Esophagus muscularis mucosa (tissue), 4 donors: ENCODE data around the gene SPAG17. TPM values are rescaled to one million over a fixed set of nuclear protein-coding genes. Genes with fewer than 3 reads are reported as not detected.

Source experiments
- DNase-seq: peaks from one replicate; pipeline ENCODE4 v3.0.0-alpha.2; 2017; ENCODE audit errors: extremely low spot score
- H3K27ac ChIP-seq, 4 donors: fragments of 200-600 bp; sonication (generic); replicated peaks in 1 of 4; 1 replicate in 3 of 4; 2 replicates in 1 of 4; pipeline ENCODE4 v1.5.1; 2016 to 2019; ENCODE audit warnings: mild to moderate bottlenecking in 1 of 4
- H3K27me3 ChIP-seq, 4 donors: fragments of 200-600 bp; sonication (generic); one replicate each; pipeline versions ENCODE4 v1.5.1 to v1.6.0; 2016 to 2019
- H3K36me3 ChIP-seq, 4 donors: fragments of 200-600 bp; sonication (generic); one replicate each; pipeline ENCODE4 v1.5.1; 2016 to 2019
- H3K4me1 ChIP-seq, 4 donors: fragments of 200-600 bp; sonication (generic); one replicate each; pipeline ENCODE4 v1.5.1; 2016 to 2019
- H3K4me3 ChIP-seq, 4 donors: fragments of 200-600 bp; sonication (generic); 1 replicate in 2 of 4; 2 replicates in 2 of 4; pipeline ENCODE4 v1.5.1; 2016 to 2019; ENCODE audit warnings: mild to moderate bottlenecking in 4 of 4, moderate library complexity in 1 of 4
- H3K9me3 ChIP-seq, 4 donors: fragments of 200-600 bp; sonication (generic); 1 replicate in 3 of 4; 2 replicates in 1 of 4; pipeline ENCODE4 v1.5.1; 2016 to 2019
- EP300 ChIP-seq: sonication (generic); formaldehyde crosslinking; IDR thresholded peaks from one replicate; pipeline ENCODE4 v1.6.1; 2017; ENCODE audit warnings: antibody characterized with exemption
- POLR2A ChIP-seq: fragments of 450-650 bp; IDR thresholded peaks from one replicate; pipeline ENCODE4 v1.6.1; 2017; ENCODE audit warnings: antibody characterized with exemption, moderate library complexity, mild to moderate bottlenecking, low read depth
- POLR2AphosphoS5 ChIP-seq, 2 donors: sonication (generic); formaldehyde crosslinking; IDR thresholded peaks; one replicate each; pipeline ENCODE4 v1.6.1; 2017; ENCODE audit warnings: antibody characterized with exemption in 2 of 2
- WGBS: methylation state at CpG from one replicate; pipeline ENCODE4 v1.1.5; 2018; 5-methylcytosine and 5-hydroxymethylcytosine counted together
- intact Hi-C: fragments of 100-400 bp; cut with DNase I; formaldehyde crosslinking; loops from one replicate; pipeline ENCODE4 v1.15.1; 2023
- total RNA-seq, 4 donors: library from RNA; depleted of rRNA; stranded (reverse); fragments of >200 nt; gene quantifications; one replicate each; pipeline versions ENCODE4 v1.1.0 to v1.2.1, GENCODE V29; 2016
- TF ChIP-seq, protein P1 (sequence below), 3 experiments: fragments of 200-600 bp in 2 of 3; fragments of 450-650 bp in 1 of 3; sonication (generic) in 2 of 3; IDR thresholded peaks; one replicate each; pipeline ENCODE4 v1.5.1; 2017 to 2019; ENCODE audit warnings: antibody characterized with exemption in 3 of 3, mild to moderate bottlenecking in 2 of 3, moderate library complexity in 1 of 3

Gene SPAG17
- total RNA-seq, 4 donors from 2014 or later, result 0.17 to 0.23 TPM; not detected in 2

DNA sequence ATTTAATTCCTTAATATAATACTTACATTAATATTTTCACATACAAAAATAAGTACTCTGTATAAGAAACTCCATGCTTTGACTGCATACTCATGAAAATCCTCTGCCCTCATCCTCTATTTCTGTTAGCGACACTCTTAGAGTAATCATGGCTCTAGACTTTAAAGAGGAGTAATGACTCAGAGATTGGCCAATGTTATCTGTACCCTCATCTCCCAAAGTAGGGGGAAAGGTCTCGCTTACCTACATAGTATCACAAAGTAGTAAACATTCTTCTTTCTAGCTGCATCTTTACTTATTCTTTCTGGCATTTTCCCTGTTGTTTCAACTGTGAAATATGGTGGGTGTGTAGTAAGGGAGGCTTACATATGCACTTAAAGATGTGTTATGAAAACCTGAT lies 29.8 kb upstream of the SPAG17 start:
- intact Hi-C loops, result no loop called here
- no peaks in the 10 kb centered on the region for H3K27me3 ChIP-seq
- no peaks in the 10 kb centered on the region for H3K9me3 ChIP-seq
- H3K4me1 ChIP-seq, result no peaks in the 10 kb centered on the region
- no peak for DNase-seq
- no peak overlapping the region for H3K27ac ChIP-seq
- no peak overlapping the region for H3K4me3 ChIP-seq
- 98% methylated on average over 2 of the region's 2 CpGs for WGBS
- TF ChIP-seq, protein P1, sequence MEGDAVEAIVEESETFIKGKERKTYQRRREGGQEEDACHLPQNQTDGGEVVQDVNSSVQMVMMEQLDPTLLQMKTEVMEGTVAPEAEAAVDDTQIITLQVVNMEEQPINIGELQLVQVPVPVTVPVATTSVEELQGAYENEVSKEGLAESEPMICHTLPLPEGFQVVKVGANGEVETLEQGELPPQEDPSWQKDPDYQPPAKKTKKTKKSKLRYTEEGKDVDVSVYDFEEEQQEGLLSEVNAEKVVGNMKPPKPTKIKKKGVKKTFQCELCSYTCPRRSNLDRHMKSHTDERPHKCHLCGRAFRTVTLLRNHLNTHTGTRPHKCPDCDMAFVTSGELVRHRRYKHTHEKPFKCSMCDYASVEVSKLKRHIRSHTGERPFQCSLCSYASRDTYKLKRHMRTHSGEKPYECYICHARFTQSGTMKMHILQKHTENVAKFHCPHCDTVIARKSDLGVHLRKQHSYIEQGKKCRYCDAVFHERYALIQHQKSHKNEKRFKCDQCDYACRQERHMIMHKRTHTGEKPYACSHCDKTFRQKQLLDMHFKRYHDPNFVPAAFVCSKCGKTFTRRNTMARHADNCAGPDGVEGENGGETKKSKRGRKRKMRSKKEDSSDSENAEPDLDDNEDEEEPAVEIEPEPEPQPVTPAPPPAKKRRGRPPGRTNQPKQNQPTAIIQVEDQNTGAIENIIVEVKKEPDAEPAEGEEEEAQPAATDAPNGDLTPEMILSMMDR (IDR thresholded peaks at IDR 0.05), result no peak
- TF ChIP-seq POLR2AphosphoS5 (IDR thresholded peaks at IDR 0.05) (no peak), EP300 (no peak), POLR2A (no peak)
- no peaks in the 10 kb centered on the region for H3K36me3 ChIP-seq

DNA sequence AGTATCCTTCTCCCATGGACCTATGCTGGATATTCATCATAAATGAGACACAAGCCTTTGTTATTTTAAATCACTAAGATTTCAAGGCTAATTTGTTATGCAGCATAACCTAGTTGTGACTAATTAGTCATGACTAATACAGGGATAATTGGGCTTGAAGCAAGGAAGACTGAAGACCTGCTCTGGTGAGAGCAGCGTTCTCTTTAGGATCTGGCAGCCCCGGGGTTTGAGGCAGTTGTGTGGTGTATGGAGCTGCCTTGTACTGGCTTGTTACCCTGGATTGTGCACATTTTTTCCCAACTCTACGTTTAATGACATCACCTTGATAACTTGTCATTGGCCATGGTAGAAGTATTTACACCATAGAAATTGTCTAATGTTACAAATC lies 25.7 kb upstream of the SPAG17 start:
- 88% methylated on average over 2 of the region's 3 CpGs for WGBS
- H3K27me3 ChIP-seq, result no peaks in the 10 kb centered on the region

DNA sequence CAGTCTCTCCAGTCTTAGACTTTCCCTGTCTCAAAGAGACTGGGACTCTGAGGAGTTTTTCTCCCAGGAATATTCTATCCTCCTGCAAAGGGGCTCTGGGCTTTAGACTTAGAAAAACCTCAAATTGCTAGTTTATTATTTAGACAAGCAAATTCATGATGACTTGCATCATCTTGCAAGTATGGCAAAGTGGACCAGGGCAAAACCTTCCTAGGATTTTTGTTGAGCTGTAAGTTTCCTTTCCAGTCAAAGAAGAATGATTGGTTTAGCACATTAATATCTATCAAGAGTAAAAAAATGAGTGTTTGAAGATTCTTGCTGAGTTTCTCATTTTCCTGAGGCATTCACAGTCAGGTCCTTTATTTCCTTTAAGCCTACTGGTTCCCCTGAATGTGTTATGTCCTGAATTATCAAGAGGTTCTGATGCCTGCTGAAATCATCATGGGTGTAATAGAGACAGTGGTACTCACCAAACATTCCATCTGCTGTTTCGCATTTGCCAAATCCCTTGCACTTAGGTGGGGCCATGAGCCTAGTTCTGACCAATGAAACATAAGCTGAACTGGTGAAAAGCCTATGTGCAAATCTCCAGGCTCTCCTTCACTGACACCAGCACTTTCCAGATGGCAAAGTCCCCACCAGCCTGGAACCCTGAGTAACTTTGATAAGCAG lies 25.2 kb upstream of the SPAG17 start:
- Histone ChIP-seq H3K4me1 (no peaks in the 10 kb centered on the region), H3K36me3 (no peaks in the 10 kb centered on the region), H3K4me3 (no peak overlapping the region), H3K9me3 (no peaks in the 10 kb centered on the region), H3K27ac (no peak overlapping the region), H3K27me3 (no peaks in the 10 kb centered on the region)
- 80% methylated on average over 1 of the region's 1 CpG for WGBS
- intact Hi-C loops, result no loop called here
- TF ChIP-seq POLR2A (no peak), POLR2AphosphoS5 (IDR thresholded peaks at IDR 0.05) (no peak), EP300 (no peak)
- TF ChIP-seq, protein P1 (IDR thresholded peaks at IDR 0.05), result no peak
- no peak for DNase-seq

More for the DNA sequence above, 25.7 kb upstream of the SPAG17 start:
- Histone ChIP-seq H3K27ac (no peak overlapping the region), H3K9me3 (no peaks in the 10 kb centered on the region), H3K4me3 (no peak overlapping the region), H3K4me1 (no peaks in the 10 kb centered on the region), H3K36me3 (no peaks in the 10 kb centered on the region)
- DNase-seq, result no peak
- intact Hi-C loops, result no loop called here
- TF ChIP-seq POLR2AphosphoS5 (IDR thresholded peaks at IDR 0.05), result no peak
- TF ChIP-seq EP300, result no peak
- TF ChIP-seq, protein P1 (IDR thresholded peaks at IDR 0.05), result no peak
- TF ChIP-seq POLR2A, result no peak

DNA sequence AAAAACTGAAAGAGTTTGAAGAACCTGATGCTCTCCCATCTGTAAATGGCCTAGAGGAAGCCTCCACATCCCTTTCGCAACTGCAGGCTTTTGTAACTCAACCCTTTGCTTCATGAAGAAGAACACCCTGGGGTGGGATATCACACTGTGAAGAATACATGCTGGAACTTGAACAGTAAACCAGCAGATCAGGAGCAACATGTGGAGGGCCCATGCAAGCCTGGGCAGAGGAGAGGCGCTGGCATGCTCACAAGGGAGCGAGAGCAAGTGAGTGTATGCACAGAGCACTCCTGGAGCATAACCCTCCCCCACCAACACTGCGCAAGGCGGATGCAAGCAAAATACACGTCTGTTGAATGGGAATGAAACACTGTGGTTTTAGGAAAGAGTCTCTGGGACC lies 24.6 kb upstream of the SPAG17 start:
- intact Hi-C loops, result no loop called here
- Histone ChIP-seq H3K27me3 (no peaks in the 10 kb centered on the region), H3K36me3 (no peaks in the 10 kb centered on the region), H3K27ac (no peak overlapping the region), H3K4me1 (no peaks in the 10 kb centered on the region), H3K4me3 (no peak overlapping the region), H3K9me3 (no peaks in the 10 kb centered on the region)
- TF ChIP-seq EP300 (no peak), POLR2A (no peak), POLR2AphosphoS5 (IDR thresholded peaks at IDR 0.05) (no peak)
- TF ChIP-seq, protein P1 (IDR thresholded peaks at IDR 0.05), result no peak
- DNase-seq, result no peak
- WGBS, result 79% methylated on average over 6 of the region's 6 CpGs

DNA sequence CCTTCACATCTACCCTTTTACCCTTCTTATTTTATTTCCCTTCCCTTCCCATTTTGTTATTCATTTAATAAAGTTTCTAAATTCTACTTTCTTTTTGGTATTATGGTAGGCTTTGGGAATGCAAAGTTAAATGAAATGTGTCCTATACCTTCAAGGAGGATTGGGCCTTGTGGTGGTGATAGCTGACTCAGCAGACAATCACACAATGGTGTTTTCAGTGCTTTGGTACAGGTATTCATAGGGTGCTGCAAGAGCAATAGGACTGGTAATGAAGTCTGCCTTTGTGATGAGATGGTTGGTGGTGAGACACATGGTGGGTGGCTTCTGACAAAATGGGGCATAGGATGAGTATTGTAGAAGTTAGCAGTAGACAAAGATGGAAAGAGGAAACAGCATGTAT lies 21.9 kb upstream of the SPAG17 start:
- DNase-seq, result no peak
- no peaks in the 10 kb centered on the region for H3K4me1 ChIP-seq
- no peaks in the 10 kb centered on the region for H3K36me3 ChIP-seq
- no peaks in the 10 kb centered on the region for H3K27me3 ChIP-seq
- TF ChIP-seq, protein P1 (IDR thresholded peaks at IDR 0.05), result no peak
- no peak for TF ChIP-seq POLR2AphosphoS5 (IDR thresholded peaks at IDR 0.05)
- no peak for TF ChIP-seq EP300
- no peak for TF ChIP-seq POLR2A
- no peaks in the 10 kb centered on the region for H3K9me3 ChIP-seq
- H3K4me3 ChIP-seq, result no peak overlapping the region
- intact Hi-C loops, result no loop called here
- no peak overlapping the region for H3K27ac ChIP-seq
